NCI-H774 (cell line): ENCODE data around the gene MGP.
A peak's percentile ranks its signal among the peaks of the same experiment; 100 is the strongest.

Experiments
- DNase-seq: peaks from one replicate; lab custom pipeline; 2025; lab: John Stamatoyannopoulos, UW

Gene MGP

GRCh38 chr12:14860490-14860889 is 25.2 kb downstream of the MGP start:
- no peak for DNase-seq

- no peak for DNase-seq
Measured at GRCh38 chr12:14858513-14858912, 27.1 kb downstream of the MGP start.

- DNase-seq, result no peak
Measured at GRCh38 chr12:14854586-14855183, 31.0 kb downstream of the MGP start.

- DNase-seq, result no peak
Measured at GRCh38 chr12:14853961-14854360, 31.7 kb downstream of the MGP start.

- no peak for DNase-seq
Measured at GRCh38 chr12:14852880-14853279, 32.8 kb downstream of the MGP start.

- no peak for DNase-seq
Measured at GRCh38 chr12:14850929-14851663, 34.6 kb downstream of the MGP start.

GRCh38 chr12:14849661-14850060 is 36.0 kb downstream of the MGP start:
- no peak for DNase-seq

GRCh38 chr12:14846876-14847580 is 38.6 kb downstream of the MGP start:
- no peak for DNase-seq

- DNase-seq, result no peak
Measured at GRCh38 chr12:14846042-14846587, 39.5 kb downstream of the MGP start.

- peak; percentile 11 for DNase-seq
Measured at GRCh38 chr12:14845350-14845750, 40.3 kb downstream of the MGP start.

- no peak for DNase-seq
Measured at GRCh38 chr12:14844401-14844800, 41.3 kb downstream of the MGP start.

- DNase-seq, result no peak
Measured at GRCh38 chr12:14843425-14843887, 42.2 kb downstream of the MGP start, which contains the start of gene ART4. TSS of gene ART4 (minus strand) at chr12:14843526. CDS start at chr12:14843113, 413 bp downstream.

- DNase-seq, result no peak
Measured at GRCh38 chr12:14842315-14842714, 43.3 kb downstream of the MGP start.

GRCh38 chr12:14841761-14842160 is 43.9 kb downstream of the MGP start:
- no peak for DNase-seq

- no peak for DNase-seq
Measured at GRCh38 chr12:14840616-14841015, 45.0 kb downstream of the MGP start.

- no peak for DNase-seq
Measured at GRCh38 chr12:14839262-14839661, 46.4 kb downstream of the MGP start.

GRCh38 chr12:14836336-14837210 is 49.1 kb downstream of the MGP start:
- no peak for DNase-seq

- no peak for DNase-seq
Measured at GRCh38 chr12:14834509-14834908, 51.1 kb downstream of the MGP start.

GRCh38 chr12:14833952-14834351 is 51.7 kb downstream of the MGP start:
- DNase-seq, result no peak

GRCh38 chr12:14833336-14833735 is 52.3 kb downstream of the MGP start:
- no peak for DNase-seq
